SK-N-SH treated with all-trans-retinoic acid at 6 μM for 48 hours (cell line): ENCODE data around the gene NOG.
A peak's percentile ranks its signal among the peaks of the same experiment; 100 is the strongest.

ENCODE experiments used
- ATAC-seq: fragments of 200-7000 bp; cut with Tn5 transposase; 3 replicates; pipeline ENCODE4 v1.9.1; 2020; ENCODE audit warnings: mild to moderate bottlenecking, moderate library complexity
- ARNTL ChIP-seq: fragments of 450-650 bp; formaldehyde crosslinking; IDR thresholded peaks from 2 replicates; pipeline ENCODE4 v1.5.0; 2020; ENCODE audit warnings: low read depth, mild to moderate bottlenecking, moderate library complexity, borderline replicate concordance
- BACH2 ChIP-seq: fragments of 250-450 bp; sonication (Bioruptor Pico); IDR thresholded peaks from 2 replicates; pipeline ENCODE4 v1.9.0; 2021; ENCODE audit warnings: mild to moderate bottlenecking, borderline replicate concordance
- CSDC2 ChIP-seq: fragments of 250-450 bp; sonication (Bioruptor Pico); IDR thresholded peaks from 2 replicates; pipeline ENCODE4 v1.5.0; 2020; ENCODE audit warnings: mild to moderate bottlenecking, moderate library complexity
- GLIS3 ChIP-seq: fragments of 250-450 bp; sonication (Bioruptor Pico); IDR thresholded peaks from 2 replicates; pipeline ENCODE4 v1.5.0; 2020; ENCODE audit warnings: mild to moderate bottlenecking, moderate library complexity
- ISL1 ChIP-seq: fragments of 250-450 bp; sonication (Bioruptor Pico); IDR thresholded peaks from 2 replicates; pipeline ENCODE4 v2.1.2; 2022; ENCODE audit warnings: mild to moderate bottlenecking, moderate library complexity
- OSR1 ChIP-seq: fragments of 250-450 bp; sonication (Bioruptor Pico); IDR thresholded peaks from 2 replicates; pipeline ENCODE4 v1.8.0; 2022; ENCODE audit warnings: moderate library complexity, mild to moderate bottlenecking, inconsistent platforms
- PPARA ChIP-seq: fragments of 250-450 bp; sonication (Bioruptor Pico); IDR thresholded peaks from 2 replicates; pipeline ENCODE4 v1.5.0; 2020; ENCODE audit warnings: mild to moderate bottlenecking, borderline replicate concordance
- SNAI2 ChIP-seq: fragments of 250-450 bp; sonication (Bioruptor Pico); IDR thresholded peaks from 2 replicates; pipeline ENCODE4 v1.5.0; 2020; ENCODE audit warnings: mild to moderate bottlenecking, moderate library complexity
- TCF4 ChIP-seq: fragments of 250-450 bp; sonication (Bioruptor Pico); IDR thresholded peaks from 2 replicates; pipeline ENCODE4 v1.8.0; 2021; ENCODE audit warnings: mild to moderate bottlenecking, moderate library complexity, borderline replicate concordance
- TOX ChIP-seq: fragments of 250-450 bp; sonication (Bioruptor Pico); IDR thresholded peaks from 2 replicates; pipeline ENCODE4 v1.8.0; 2021; ENCODE audit warnings: mild to moderate bottlenecking, moderate library complexity, borderline replicate concordance
- ZC3H10 ChIP-seq: fragments of 250-450 bp; sonication (Bioruptor Pico); IDR thresholded peaks from 2 replicates; pipeline ENCODE4 v1.5.1; 2021; ENCODE audit warnings: mild to moderate bottlenecking, moderate library complexity
- ZFP3 ChIP-seq: fragments of 250-450 bp; sonication (Bioruptor Pico); IDR thresholded peaks from 2 replicates; pipeline ENCODE4 v1.5.0; 2020; ENCODE audit warnings: mild to moderate bottlenecking, moderate library complexity
- ZNF565 ChIP-seq: fragments of 450-650 bp; formaldehyde crosslinking; conservative IDR thresholded peaks from 2 replicates; pipeline ENCODE4 v1.5.0; 2020; ENCODE audit warnings: low read depth, mild to moderate bottlenecking, moderate library complexity
- ZNF70 ChIP-seq: fragments of 450-650 bp; formaldehyde crosslinking; IDR thresholded peaks from 2 replicates; pipeline ENCODE4 v1.5.0; 2020; ENCODE audit warnings: mild to moderate bottlenecking, moderate library complexity
- ZNF8 ChIP-seq: fragments of 450-650 bp; formaldehyde crosslinking; IDR thresholded peaks from 2 replicates; pipeline ENCODE4 v1.5.0; 2020; ENCODE audit warnings: mild to moderate bottlenecking, moderate library complexity
- TF ChIP-seq, protein P1 (sequence below): fragments of 250-450 bp; sonication (Bioruptor Pico); IDR thresholded peaks from 2 replicates; pipeline ENCODE4 v1.8.0; 2021; ENCODE audit warnings: low read depth, mild to moderate bottlenecking, moderate library complexity, borderline replicate concordance
- TF ChIP-seq, protein P2 (sequence below): fragments of 250-450 bp; sonication (Bioruptor Pico); IDR thresholded peaks from 2 replicates; pipeline ENCODE4 v1.5.1; 2020; ENCODE audit warnings: low read depth, mild to moderate bottlenecking, moderate library complexity
- TF ChIP-seq, protein P3 (sequence below): fragments of 250-450 bp; sonication (Bioruptor Pico); IDR thresholded peaks from 2 replicates; pipeline ENCODE4 v1.8.0; 2020; ENCODE audit warnings: mild to moderate bottlenecking, moderate library complexity, borderline replicate concordance

Gene NOG

DNA sequence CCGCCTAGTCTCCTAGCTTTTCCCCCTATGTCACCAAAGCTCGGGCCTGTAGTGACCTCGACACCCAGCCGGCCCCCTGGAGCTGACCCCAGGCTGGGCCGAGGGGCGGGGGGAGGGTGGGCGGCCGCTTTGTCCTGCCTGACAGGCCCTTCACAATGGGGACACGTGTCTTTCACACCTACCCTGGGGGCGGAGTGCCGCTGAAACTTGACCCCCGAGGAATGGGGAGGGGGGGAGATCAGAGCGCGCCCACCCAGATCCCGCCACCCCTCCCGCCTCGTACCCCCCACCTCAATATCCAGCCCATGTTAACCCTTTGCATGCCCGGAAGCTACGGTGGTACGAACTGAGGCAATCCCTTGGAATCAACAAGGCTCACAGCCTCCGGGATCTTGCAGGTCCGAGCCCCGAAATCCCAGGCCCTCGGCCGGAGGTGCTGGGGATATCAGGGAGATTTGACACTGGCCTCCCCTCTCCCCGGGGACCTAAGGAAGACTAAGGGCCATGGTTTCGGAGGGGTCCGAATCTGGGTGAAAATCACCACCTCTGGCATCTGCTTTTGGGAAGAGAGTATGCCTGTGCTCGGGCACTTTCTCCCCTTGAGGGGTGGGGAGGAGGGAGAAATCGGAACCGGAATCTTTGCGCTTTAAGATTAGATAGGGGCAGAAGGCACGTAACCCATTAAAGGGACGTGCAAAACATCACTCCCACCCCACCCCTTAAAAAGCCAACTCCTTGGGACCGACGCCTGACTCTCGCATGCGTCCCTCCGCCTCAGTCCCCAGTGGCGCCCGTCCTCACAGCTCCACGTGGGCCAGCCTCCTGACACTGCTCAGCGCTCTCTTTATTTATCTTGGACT lies 2.6 kb downstream of the NOG start:
- no peak for ATAC-seq

DNA sequence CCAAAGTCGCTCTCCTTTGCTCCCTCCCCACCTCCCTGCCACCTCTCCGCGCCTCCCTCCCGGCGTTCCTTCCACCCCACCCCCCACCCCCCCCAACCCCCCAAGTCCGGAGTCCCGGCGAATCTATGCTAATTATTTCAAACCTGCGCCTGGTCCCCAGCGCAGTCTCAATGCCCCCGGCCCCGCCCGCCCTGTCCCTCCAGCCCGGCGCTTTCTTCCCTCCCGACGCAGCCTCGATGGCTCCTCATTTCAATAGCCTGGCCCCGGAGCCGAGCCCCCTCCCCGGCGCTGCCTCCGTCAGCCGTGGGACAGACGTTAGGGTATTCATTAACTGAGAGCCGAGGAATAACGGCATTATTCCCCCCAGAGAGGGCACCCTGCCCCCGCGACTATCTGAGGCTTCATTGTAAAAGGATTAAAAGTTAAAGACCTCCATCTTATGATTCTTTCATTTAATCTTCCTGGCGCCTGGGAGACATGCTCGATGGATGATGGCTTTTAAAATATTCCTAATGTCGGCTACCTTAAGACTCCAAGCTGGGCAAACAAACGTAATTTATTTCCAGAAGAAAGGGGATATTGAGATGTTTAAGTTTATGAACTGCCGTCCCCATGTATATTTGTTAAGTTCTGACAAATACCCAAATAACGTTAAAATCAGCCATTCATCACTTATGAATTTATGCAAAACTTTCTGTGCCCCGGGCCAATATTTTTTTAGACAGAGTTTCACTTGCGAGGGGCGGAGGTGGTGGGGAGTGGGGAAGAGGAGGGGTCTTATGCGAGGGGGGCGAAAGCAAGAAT lies 3.4 kb downstream of the NOG start:
- TF ChIP-seq OSR1 (CRISPR knock-in tag), result no peak
- TF ChIP-seq BACH2 (CRISPR knock-in tag), result no peak
- TF ChIP-seq GLIS3 (CRISPR knock-in tag), result no peak
- TF ChIP-seq ZNF70 (CRISPR knock-in tag), result no peak
- TF ChIP-seq ISL1, result no peak
- TF ChIP-seq, protein P1, sequence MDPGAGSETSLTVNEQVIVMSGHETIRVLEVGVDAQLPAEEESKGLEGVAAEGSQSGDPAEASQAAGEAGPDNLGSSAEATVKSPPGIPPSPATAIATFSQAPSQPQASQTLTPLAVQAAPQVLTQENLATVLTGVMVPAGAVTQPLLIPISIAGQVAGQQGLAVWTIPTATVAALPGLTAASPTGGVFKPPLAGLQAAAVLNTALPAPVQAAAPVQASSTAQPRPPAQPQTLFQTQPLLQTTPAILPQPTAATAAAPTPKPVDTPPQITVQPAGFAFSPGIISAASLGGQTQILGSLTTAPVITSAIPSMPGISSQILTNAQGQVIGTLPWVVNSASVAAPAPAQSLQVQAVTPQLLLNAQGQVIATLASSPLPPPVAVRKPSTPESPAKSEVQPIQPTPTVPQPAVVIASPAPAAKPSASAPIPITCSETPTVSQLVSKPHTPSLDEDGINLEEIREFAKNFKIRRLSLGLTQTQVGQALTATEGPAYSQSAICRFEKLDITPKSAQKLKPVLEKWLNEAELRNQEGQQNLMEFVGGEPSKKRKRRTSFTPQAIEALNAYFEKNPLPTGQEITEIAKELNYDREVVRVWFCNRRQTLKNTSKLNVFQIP (CRISPR knock-in tag), result no peak
- TF ChIP-seq CSDC2 (CRISPR knock-in tag), result no peak
- TF ChIP-seq, protein P2, sequence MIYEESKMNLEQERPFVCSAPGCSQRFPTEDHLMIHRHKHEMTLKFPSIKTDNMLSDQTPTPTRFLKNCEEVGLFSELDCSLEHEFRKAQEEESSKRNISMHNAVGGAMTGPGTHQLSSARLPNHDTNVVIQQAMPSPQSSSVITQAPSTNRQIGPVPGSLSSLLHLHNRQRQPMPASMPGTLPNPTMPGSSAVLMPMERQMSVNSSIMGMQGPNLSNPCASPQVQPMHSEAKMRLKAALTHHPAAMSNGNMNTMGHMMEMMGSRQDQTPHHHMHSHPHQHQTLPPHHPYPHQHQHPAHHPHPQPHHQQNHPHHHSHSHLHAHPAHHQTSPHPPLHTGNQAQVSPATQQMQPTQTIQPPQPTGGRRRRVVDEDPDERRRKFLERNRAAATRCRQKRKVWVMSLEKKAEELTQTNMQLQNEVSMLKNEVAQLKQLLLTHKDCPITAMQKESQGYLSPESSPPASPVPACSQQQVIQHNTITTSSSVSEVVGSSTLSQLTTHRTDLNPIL (CRISPR knock-in tag), result no peak
- no peak for TF ChIP-seq ARNTL
- no peak for ATAC-seq

More for the DNA sequence above, 2.6 kb downstream of the NOG start:
- TF ChIP-seq ZNF8 (no peak), PPARA (no peak)
- TF ChIP-seq, protein P3, sequence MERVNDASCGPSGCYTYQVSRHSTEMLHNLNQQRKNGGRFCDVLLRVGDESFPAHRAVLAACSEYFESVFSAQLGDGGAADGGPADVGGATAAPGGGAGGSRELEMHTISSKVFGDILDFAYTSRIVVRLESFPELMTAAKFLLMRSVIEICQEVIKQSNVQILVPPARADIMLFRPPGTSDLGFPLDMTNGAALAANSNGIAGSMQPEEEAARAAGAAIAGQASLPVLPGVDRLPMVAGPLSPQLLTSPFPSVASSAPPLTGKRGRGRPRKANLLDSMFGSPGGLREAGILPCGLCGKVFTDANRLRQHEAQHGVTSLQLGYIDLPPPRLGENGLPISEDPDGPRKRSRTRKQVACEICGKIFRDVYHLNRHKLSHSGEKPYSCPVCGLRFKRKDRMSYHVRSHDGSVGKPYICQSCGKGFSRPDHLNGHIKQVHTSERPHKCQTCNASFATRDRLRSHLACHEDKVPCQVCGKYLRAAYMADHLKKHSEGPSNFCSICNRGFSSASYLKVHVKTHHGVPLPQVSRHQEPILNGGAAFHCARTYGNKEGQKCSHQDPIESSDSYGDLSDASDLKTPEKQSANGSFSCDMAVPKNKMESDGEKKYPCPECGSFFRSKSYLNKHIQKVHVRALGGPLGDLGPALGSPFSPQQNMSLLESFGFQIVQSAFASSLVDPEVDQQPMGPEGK (CRISPR knock-in tag), result no peak

DNA sequence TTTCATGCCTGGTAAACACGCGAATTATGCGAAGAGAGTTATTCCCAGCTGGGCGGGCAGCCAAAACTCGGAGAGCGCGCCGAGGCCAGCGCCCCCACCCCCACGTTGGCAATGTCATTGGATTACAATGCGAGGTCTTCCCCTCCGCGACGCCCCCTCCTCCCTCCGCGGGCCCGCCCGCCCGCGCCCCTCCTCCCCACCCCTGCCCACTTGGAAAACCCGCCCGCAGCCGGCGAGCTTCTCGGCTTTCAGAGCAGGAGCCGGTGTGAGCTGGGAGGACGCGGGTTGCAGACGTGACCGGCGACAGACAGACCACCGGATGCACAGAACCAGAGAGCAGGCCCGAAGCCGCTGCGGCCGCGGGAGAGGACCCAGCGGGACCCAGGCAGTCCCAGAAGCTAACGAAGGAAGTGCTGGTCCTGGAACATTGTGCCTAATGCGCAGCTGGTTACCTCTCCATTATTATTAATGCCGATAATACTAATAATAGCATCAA lies 4.0 kb downstream of the NOG start:
- TF ChIP-seq ZNF8, result no peak
- TF ChIP-seq CSDC2 (CRISPR knock-in tag), result no peak
- no peak for TF ChIP-seq ZNF565 (CRISPR knock-in tag)
- no peak for TF ChIP-seq ARNTL
- TF ChIP-seq ISL1, result no peak
- no peak for ATAC-seq

DNA sequence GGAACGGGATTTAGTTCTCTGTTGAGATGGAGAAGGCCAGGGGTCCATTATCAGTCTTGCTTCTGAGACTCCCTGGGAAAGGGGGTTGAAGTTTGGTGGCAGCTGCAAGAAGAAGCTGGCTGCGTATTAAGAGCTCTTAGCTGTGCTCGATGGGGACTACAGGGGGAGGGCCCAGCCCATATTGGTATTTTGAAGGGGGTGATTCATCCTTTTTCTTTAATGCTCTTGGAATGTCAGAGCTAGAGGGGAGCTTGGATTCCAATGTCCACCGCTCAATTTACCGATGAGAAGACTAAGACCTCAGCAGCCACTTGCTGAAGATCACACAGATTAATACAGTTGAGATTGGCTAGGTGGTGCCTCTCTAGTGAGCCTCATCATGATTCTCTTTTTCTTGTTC lies 5.0 kb downstream of the NOG start:
- peak; percentile 3; the same call in 2 of the 3 replicates for ATAC-seq
- TF ChIP-seq, protein P2 (CRISPR knock-in tag), result no peak
- TF ChIP-seq TOX, result no peak

DNA sequence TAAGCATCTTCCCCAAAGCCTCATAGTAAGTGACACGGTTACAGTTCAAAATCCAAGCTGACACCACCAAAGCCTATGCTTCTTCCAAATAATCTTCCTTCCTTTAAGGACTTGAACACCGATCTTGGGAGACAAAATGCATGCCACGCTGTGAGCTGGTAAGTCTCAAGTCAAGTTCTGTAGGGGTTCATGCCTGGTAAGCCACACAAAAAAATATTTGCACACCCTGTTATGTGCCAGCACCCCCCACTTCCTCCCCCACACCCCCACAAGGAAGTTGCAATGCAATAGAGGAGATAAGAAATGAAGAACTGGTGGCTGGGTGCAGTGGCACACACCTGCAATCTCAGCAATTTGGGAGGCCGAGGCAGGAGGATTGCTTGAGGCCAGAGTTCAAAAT lies 5.6 kb downstream of the NOG start:
- ATAC-seq, result no peak
- TF ChIP-seq ZNF565 (CRISPR knock-in tag), result no peak
- TF ChIP-seq GLIS3 (CRISPR knock-in tag), result no peak
- TF ChIP-seq ZC3H10, result no peak
- TF ChIP-seq SNAI2 (CRISPR knock-in tag), result no peak
- no peak for TF ChIP-seq TOX
- TF ChIP-seq ZFP3, result no peak
- no peak for TF ChIP-seq BACH2 (CRISPR knock-in tag)
- TF ChIP-seq TCF4 (CRISPR knock-in tag), result no peak
